GM18511 (cell line): ENCODE measurements around the gene LRRC3.

ENCODE experiments used
- ATAC-seq: cut with Tn5 transposase; IDR thresholded peaks from one replicate; pipeline ENCODE4 v1.9.1; 2021; ENCODE audit warnings: mild to moderate bottlenecking, moderate library complexity; ENCODE audit not compliant: unreplicated experiment

The LRRC3 gene

GRCh38 chr21:44456214-44456914, 1.1 kb downstream of the LRRC3 start:
- ATAC-seq = no peak

GRCh38 chr21:44456915-44457736, 1.8 kb downstream of the LRRC3 start:
- ATAC-seq = no peak

GRCh38 chr21:44458971-44459711, 3.8 kb downstream of the LRRC3 start:
- no peak for ATAC-seq

- ATAC-seq = no peak
Measured at GRCh38 chr21:44459712-44460440, 4.6 kb downstream of the LRRC3 start.

GRCh38 chr21:44460441-44460755, 5.1 kb downstream of the LRRC3 start:
- ATAC-seq = no peak

GRCh38 chr21:44461005-44461404, 5.7 kb downstream of the LRRC3 start:
- ATAC-seq = no peak

- no peak for ATAC-seq
Measured at GRCh38 chr21:44461464-44462001, 6.2 kb downstream of the LRRC3 start.

GRCh38 chr21:44462086-44462833, 7.0 kb downstream of the LRRC3 start:
- no peak for ATAC-seq

- no peak for ATAC-seq
Measured at GRCh38 chr21:44462834-44463200, 7.5 kb downstream of the LRRC3 start.

- no peak for ATAC-seq
Measured at GRCh38 chr21:44463724-44464123, 8.4 kb downstream of the LRRC3 start.

GRCh38 chr21:44464351-44464750, 9.0 kb downstream of the LRRC3 start:
- no peak for ATAC-seq

GRCh38 chr21:44466351-44466954, 11.1 kb downstream of the LRRC3 start:
- no peak for ATAC-seq

- no peak for ATAC-seq
Measured at GRCh38 chr21:44466996-44467858, 11.9 kb downstream of the LRRC3 start.

- no peak for ATAC-seq
Measured at GRCh38 chr21:44467859-44468195, 12.5 kb downstream of the LRRC3 start.

GRCh38 chr21:44471341-44471740, 16.0 kb downstream of the LRRC3 start:
- ATAC-seq = no peak

- no peak for ATAC-seq
Measured at GRCh38 chr21:44471996-44472395, 16.7 kb downstream of the LRRC3 start.

GRCh38 chr21:44473915-44474555, 18.7 kb downstream of the LRRC3 start:
- no peak for ATAC-seq

- no peak for ATAC-seq
Measured at GRCh38 chr21:44475266-44475845, 20.0 kb downstream of the LRRC3 start.
